ENCODE data around the gene PLA2G2D.
"Not testable (repeated sequence)": the region's sequence is repeated elsewhere in the genome, so short reads cannot be mapped to it uniquely, and the experiment has no call there.

The PLA2G2D gene

GRCh38 chr1:20142001-20142710 is 22.8 kb upstream of the PLA2G2D start:
- DNase-seq = no peak

- DNase-seq = no peak
These were observed 22.1 kb upstream of the PLA2G2D start for GRCh38 chr1:20141466-20141865.

GRCh38 chr1:20141001-20141400 is 21.7 kb upstream of the PLA2G2D start:
- no peak for DNase-seq

GRCh38 chr1:20139776-20140612 is 20.7 kb upstream of the PLA2G2D start:
- no peak for DNase-seq

- DNase-seq = no peak
These were observed 19.7 kb upstream of the PLA2G2D start, which contains the start of gene PLA2G2F for GRCh38 chr1:20138961-20139550. TSS of gene PLA2G2F (plus strand) at chr1:20139323. CDS start at chr1:20139428, 105 bp downstream.

- no peak for DNase-seq
These were observed 19.0 kb upstream of the PLA2G2D start for GRCh38 chr1:20138346-20138745.

- no peak for DNase-seq
These were observed 18.3 kb upstream of the PLA2G2D start for GRCh38 chr1:20137604-20138003.

- no peak for DNase-seq
These were observed 17.7 kb upstream of the PLA2G2D start for GRCh38 chr1:20137055-20137454.

GRCh38 chr1:20136249-20136648 is 16.9 kb upstream of the PLA2G2D start:
- DNase-seq = no peak

- DNase-seq = no peak
These were observed 15.7 kb upstream of the PLA2G2D start for GRCh38 chr1:20134995-20135394.

- not testable (repeated sequence) for DNase-seq
These were observed 11.2 kb upstream of the PLA2G2D start for GRCh38 chr1:20130518-20130917.

GRCh38 chr1:20126806-20127440 is 7.6 kb upstream of the PLA2G2D start:
- DNase-seq = no peak

GRCh38 chr1:20126041-20126805 is 6.9 kb upstream of the PLA2G2D start:
- DNase-seq = no peak

- DNase-seq = no peak
These were observed 5.8 kb upstream of the PLA2G2D start for GRCh38 chr1:20125100-20125499.

- DNase-seq = no peak
These were observed 5.2 kb upstream of the PLA2G2D start for GRCh38 chr1:20124456-20125057.

GRCh38 chr1:20123722-20124455 is 4.6 kb upstream of the PLA2G2D start:
- DNase-seq = no peak

- no peak for DNase-seq
These were observed 1.5 kb upstream of the PLA2G2D start for GRCh38 chr1:20120796-20121195.

GRCh38 chr1:20117236-20117635 is 2.1 kb downstream of the PLA2G2D start:
- no peak for DNase-seq

- DNase-seq = no peak
These were observed 3.4 kb downstream of the PLA2G2D start for GRCh38 chr1:20115916-20116315.

GRCh38 chr1:20115479-20115878 is 3.9 kb downstream of the PLA2G2D start:
- no peak for DNase-seq

- no peak for DNase-seq
These were observed 5.2 kb downstream of the PLA2G2D start for GRCh38 chr1:20114021-20114648.
